Activated CD4-positive, CD25-positive, alpha-beta regulatory T cell treated with anti-CD3 and anti-CD28 coated beads, Interleukin-2, amount 50 U/mL, for 24 hours (primary cell): ENCODE results near the gene NT5DC3.
"Not testable (repeated sequence)": the region's sequence is repeated elsewhere in the genome, so short reads cannot be mapped to it uniquely, and the experiment has no call there.

ENCODE experiments used
- ATAC-seq, 2 donors: fragments of 150-1000 bp; cut with Tn5 transposase; one replicate each; pipeline ENCODE4 v1.10.0; 2021; ENCODE audit warnings: mild to moderate bottlenecking in 1 of 2, moderate library complexity in 1 of 2

The NT5DC3 gene

DNA sequence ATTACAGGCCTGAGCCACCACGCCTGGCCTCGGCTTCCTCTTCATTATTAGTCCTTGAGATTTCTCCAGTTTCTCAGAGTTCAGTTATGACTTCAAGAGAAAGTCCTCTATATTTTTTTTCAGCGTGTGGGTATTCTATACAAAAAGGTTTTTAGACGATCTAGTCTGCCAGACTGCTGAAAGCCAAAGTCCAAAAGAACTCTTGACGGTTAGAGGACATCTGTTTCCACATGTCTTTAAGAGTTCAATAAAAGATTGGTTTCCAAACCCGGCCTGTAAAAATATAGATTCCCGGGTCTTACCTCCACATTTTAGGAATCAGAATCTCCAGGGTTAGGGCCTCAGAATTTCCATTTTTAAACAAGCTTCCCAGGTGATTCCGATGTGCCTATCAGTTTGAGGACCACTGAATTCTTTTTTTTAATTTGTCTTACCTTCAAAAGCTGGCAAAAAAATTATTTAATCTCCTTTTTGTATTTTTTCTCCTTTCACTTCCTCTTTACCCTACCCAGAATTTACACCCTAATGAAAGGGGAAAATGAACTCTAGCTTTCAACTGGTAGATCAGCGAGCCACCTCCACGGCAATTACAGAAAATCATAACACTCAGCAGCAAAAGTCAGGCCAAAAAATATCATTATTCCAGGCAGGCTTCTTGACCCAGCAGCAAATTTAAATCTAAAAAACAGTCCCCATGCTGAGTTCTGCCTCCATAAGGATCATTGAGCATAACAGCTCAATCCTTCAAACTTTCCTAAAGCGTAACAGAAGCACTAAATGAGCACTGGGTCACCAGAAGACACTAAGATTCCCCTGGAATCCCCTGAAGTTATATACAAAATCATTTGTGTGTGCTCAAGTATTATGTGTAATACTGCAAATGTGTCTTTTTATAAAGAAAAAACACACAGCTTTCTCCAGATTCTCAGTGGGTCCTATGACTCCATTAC is 8.7 kb downstream of the NT5DC3 start:
- no peak for ATAC-seq

DNA sequence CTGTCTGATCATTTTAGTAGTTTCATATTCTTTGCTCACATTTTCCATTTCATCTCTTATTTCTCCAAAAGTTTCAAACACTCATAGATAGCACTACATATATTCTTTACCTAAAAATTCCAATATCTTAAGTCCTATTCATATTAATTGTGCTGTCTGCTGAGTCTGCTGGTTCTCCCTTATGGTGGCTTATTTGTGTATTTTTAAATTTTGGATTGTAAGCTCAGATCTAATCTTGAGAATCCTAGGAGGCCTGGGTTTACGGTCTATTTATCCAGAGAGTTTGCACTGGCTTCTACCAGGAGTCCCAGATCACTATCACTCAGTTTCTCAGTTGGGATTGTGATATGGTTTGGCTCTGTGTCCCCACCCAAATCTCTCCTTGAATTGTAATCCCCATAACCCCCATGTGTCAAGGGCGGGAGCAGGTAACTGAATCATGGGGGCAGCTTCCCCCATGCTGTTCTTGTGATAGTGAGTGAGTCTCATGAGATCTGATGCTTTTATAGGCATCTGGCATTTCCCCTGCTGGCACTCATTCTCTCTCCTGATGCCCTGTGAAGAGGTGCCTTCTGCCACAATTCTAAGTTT is 10.2 kb downstream of the NT5DC3 start:
- no peak for ATAC-seq

DNA sequence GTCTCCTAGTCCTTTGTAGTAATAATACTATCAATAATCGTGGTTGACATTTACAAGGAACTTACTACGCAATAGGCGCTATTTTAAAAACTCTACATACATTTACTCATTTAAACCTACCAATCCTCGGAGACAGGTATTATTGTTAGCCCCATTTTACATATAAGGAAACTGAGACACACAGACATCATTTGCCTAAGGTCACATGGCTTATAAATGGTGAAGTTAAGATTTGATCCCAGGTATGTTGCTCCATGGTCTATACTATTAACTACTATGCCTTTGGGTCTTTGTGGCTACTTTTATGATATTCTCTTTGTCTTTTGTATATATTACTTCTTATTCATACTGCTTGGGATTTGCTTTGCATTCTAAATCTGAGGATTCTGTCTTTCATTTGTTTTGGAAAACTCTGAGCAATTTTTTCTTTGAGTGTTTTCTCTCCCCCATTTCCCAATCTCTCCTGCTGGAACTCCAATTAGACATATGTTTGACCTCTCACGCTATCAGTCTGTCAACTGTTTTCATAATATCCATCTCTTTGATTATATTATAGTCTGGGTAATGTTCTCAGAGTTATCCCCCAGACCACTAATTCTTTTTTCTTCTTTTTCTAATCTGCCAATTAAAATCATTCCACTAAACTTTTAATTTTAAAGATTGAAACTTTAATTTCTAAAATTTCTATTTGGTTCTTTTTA is 10.9 kb downstream of the NT5DC3 start:
- ATAC-seq, result no peak

DNA sequence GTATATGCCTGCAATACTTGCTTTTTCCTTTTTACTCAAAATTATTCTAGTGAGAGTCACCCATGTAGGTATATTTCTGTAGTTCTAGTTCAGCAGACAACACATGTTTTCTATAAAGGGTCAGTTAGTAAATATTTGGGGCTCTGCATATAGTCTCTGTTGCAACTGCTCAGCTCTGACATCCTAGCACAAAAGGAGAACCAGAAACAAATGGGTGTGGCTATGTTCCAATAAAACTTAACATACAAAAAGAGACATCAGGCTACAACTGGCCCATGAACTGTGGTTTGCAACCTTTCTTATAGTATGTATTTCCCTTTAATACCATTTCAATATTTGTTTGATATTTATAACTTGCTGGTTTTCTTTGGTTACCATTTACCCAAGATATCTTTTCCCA is 11.9 kb downstream of the NT5DC3 start:
- ATAC-seq, result no peak

DNA sequence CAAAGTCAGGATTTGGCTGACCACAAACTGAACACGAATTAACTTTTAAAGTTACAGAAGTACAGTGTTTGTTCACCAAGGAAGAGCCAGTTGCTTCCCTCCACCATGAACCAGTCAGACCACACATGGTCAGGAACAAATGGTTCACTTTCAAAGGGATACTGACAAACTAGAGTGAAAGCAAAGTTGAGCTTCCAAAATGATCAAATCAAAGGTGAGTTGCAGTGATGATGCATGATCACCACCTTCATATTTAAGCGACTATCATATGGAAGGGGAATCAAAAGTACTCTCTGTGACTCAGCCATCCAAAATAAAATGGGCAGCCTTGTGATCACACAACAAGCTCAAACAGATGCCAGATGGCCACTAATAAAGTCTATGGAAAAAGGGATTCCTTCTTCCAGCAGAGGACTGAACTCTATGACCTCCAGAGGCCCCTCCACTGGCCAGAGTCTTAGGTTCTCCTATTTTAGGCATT is 13.1 kb downstream of the NT5DC3 start:
- no peak for ATAC-seq

DNA sequence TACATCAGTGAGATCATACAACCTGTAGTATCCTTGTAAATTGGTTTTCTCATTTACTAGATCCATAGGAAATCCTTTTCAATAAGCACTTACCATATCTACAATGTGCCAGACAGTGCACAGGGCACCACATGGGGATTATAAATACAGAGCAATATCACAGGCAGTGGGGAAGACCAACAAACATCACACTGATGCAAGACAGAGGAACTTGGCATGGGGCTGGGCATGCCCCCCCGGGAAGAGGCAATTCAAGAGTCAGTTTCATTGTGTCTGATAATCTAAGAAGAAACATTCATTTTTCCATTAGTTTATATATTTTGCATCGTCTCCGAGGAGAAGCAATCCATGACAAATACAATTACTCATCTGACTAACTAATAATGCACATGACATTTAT is 16.2 kb downstream of the NT5DC3 start:
- no peak for ATAC-seq

DNA sequence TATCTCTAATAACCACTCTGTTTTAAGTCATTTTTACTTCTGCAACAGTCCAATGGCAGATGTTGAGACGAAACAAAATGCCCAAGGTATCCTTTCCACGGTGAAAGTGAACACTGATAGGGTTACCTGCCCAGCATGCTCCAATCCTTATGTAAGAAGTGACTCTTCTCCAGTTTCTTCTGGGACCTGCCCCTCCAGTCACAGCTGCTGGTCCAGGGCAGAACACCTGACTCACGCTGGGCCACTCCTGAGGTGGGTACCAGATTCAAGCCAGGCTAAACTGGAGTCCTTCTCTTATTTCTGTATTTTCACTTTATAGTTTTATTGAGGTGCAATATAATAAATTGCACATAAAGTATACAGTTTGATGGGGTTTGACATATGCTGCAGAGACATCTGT is 16.7 kb downstream of the NT5DC3 start:
- no peak for ATAC-seq

DNA sequence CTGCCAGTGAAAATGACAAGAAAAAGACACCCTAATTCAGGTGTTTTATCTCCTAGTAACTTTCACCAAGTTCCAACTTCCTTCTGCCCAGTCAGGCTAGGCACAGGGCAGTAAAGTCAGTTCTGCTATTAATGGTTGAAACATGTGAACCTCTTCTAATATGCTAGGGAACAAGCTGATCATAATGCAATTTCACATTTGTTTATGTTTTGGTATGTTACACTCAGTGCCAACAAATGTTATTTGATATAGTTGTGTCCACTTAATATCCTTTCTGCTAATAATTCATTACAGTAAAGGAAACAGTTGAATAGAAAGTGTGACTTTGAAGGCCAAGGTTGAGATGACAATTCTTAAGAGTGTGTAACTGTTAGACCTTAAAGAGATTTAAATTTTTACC is 17.2 kb downstream of the NT5DC3 start:
- no peak for ATAC-seq

DNA sequence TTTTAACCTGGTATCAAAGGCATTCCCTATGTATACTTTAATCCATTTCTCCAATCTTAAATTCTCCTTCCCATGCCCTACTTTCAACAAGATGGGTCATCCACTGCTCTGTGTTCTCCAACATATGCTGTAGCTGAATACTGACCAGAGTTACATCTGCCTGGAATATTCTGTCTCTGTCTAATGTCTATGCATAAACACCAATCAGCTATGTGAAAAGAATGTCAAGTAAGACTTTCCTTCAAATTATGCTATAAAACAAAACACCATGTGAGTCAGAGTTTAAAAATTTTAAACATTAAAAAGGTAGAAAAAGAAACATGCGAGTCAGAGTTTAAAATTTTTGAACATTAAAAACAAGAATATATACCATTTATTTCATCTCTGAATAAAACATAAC is 19.3 kb downstream of the NT5DC3 start:
- no peak for ATAC-seq

DNA sequence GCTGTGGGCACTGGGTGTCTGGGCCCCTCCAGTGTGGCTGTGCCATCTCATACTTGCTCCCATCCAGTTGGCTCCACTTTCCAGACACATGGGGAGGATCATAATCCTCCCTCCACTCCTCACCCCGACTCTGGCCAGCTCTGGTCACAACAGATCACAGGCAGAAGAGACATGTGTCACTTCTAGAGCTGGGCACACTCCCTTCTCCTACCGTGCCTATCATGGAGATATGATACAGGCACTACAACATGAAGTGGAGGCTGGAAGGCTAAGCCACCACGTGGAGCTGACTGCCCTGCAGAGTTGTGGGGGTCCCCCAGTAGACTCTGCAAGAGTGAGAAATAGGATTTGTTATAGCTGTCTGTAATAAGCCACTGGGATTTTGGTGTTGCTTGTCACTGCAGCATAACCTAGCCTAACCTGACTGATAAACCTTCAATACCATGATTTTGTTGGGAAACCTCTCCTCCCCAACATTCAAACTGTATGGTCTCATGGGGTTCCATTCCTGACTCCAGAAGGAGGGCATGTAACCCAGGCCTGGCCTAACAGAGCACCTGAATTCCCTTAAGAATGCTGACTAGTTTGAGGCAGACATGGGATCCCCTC is 20.0 kb downstream of the NT5DC3 start:
- no peak for ATAC-seq

DNA sequence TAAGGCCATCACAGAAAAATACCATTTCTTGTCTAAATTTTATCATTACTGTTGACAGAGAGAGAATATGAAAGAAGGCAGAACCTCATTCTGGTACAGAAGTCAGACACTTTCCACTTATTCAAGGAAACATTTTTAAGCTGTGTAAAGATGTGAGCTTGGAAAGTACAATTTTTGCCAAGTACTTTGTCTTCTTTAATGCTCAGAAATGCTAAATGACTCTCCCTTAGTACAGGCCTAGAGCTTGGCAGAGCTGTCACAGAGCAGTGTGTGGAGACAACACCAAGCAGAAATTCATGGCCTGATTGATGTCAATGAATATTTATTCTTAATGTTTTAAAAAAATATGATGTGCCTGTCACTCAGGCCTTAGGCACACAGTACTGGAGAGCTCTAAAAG is 20.7 kb downstream of the NT5DC3 start:
- ATAC-seq, result no peak

DNA sequence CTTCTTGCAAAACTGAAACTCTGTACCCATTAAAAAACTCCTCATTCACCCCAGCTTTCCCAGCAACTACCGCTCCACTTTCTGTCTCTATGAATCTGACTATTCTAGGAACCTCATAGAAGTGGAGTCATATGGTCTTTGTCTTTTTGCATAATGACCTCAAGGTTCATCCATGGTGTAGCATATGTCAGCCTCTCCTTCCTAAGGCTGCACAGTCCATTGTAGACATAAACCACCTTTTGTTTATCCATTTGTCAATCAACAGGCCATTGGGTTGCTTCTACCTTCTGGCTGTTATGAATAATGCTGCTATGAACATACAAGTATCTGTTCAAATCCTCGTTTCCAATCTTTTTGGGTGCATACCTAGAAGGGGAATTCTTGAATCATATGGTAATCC is 21.1 kb downstream of the NT5DC3 start:
- no peak for ATAC-seq

DNA sequence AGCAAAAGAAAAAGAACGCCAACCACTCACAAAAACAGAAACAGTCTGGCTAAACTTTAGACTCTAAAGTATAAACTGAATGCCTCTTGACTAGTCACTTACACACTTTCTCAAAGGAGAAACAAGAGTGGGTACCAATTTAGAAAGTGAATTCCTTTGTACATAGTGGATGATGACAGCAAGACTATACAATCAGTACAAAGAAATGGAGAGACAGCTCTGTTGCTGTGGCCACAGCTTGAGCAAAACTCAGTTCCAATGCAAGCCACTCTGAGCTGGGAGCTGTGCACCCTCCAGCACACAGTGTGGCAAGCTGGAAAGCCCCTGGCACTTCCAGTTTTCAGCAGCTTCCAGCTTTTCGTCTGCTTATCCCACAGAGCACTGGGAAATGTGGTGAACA is 21.7 kb downstream of the NT5DC3 start:
- no peak for ATAC-seq

DNA sequence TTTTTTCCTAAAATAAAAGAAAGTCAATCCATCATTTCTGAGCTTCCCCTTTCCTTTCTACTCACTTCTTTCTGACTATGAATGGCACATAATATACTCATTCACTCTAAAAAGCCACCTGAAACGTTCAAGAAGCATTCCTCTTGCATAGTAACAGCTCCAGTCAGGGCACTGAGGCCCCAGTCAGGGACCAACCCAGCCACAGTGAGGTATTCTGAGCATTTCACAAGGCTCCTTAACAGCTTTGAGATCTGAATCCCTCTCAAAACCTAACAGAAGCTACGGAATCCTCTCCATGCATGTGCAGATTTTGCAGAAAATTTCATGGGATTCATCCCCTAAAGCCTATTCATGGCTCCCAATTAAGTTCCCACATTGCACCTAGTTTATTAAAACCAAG is 23.2 kb downstream of the NT5DC3 start:
- no peak for ATAC-seq

DNA sequence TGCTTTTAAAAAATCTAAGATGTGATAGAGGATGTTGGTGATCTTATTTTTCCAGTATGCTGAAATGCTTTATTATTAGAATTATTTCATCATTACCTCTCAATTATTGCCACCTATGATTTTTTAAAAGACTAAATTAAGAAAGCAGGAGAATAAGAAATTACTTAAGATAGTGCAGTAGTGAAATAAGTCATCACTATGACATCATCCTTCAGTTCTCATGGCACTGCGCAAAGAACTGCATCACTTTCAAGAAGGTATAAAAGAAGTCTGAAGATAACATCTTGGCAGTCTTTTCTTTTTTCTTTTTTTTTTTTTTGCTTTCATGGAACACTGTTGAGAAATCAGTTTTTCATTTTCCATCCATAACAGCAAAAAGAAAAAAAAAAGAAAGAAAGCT is 24.4 kb downstream of the NT5DC3 start:
- ATAC-seq, result peak in 1 of 2 donors; percentile 43

DNA sequence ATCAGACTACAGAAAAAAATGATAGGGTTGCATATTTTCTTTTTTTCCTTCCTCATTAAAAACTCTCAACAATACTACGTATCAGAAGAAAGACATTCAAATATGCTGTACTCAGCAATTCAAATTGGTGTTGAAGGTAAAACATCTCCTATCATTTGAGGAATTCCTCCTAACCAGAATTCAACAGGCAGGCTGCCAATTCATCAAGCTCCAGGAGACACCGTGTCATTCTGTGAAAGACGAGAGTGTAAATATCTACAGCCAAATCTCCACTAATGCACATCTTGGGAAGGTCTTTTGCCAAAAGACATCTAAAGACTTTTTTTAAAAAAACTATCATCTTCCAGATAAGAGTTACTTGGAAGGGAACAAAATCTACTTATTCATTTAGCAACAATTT is 26.6 kb downstream of the NT5DC3 start:
- ATAC-seq, result no peak

DNA sequence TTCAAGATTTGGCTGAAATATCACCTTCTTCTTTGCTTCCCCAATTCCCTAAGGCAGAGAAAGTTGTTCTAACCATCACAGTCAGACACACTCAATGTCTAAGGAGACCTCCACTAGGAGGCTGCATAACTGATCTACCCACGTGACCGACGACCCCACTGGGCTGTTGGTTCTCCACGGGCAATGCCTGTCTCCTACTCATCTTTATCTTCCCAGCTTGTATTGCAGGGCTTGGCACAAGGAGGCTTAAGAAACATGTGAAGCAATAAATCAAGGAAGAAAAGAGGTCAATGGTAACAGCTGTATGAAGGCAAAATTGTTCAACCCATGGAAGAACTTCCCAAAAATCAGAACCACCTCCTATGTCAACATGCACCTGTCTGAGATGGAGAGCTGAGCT is 27.1 kb downstream of the NT5DC3 start:
- no peak for ATAC-seq

DNA sequence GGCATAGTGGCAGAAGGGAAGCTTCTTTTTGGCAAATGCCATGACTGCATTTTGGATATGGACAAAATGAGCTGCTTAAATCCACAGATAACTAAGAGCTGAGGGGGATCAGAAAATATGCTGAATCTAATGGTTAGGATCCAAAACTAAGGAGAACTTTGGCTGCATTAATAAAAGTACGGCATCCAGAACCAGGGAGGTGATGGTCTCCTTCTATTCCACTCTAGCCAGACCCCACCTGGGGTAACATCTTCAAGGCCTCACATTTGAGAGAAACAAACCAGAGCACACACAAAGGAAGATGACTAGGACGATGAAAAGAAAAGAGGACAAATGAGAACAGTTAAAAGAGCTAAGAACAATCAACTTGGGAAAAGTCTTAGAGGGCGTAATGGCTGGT is 27.6 kb downstream of the NT5DC3 start:
- no peak for ATAC-seq

DNA sequence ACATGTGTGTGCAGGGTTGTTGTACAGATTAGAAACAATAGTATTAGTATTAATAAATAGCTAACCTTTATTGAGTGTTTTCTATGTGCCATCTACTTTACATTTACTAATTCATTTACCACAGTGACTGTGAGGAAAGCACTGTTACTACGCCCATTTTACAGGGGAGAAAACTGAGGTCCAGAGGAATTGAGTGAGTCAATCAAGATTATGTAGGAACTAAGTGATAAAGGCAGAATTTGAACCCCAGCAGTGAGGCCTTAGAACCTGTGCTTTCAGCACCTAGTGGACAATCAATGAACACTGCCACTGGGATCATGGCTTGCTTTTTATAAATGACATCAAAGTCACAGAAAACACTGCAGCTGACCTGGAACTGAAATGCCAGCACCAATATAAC is 28.2 kb downstream of the NT5DC3 start:
- ATAC-seq, result no peak

DNA sequence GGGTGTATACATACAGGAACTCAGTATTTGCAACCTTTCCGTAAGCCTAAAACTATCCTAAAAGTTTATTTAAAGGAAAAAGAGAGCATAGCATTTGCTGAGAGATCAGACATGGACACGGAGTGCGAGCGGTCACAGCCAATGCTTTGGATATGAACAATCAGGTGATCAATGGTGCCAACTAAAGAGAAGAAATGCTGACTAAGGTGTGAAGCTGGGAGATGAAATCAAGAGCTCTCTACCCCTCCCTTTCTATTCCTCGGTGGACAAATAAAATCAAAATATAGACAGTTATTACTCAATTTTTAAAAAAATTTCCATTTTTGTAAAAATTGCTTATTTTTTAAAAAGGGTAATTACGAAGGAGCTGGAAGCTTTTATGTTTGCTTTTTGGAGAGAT is 29.2 kb downstream of the NT5DC3 start:
- ATAC-seq, result no peak

DNA sequence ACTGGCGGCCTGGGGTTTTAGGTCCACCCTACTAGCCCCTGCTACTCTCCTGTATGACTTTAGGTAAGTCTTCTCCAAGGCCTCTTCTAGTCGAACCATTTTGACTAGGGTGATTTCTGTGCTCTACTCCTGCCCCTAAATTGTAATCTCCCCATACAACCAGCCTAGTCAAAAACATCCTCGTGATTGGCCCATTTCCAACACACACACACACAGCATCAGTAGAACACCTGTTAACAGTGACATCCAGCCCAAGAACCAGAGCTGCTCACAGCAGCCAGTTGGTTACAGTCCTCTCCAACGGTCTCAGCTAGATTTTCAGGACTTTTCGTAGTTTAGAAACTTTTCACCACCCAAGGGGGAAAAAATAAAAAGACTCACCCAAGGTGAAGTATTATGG is 30.9 kb downstream of the NT5DC3 start:
- no peak for ATAC-seq

DNA sequence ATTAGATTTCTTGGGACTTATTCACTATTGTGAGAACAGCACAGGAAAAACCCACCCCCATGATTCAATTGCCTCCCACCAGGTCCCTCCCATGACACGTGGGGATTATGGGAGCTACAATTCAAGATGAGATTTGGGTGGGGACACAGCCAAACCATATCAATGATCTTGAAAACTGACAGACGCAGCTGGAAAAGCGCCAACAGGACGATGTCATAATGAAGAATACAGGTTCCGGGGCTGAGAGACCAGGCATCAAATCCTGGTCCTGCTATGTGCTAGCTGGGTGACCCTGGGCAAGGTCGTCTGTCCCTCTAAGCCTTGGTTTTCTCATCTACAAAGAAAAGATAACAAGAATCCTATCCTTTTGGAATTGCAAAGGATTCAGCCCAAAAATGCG is 31.4 kb downstream of the NT5DC3 start:
- ATAC-seq, result not testable (repeated sequence)

DNA sequence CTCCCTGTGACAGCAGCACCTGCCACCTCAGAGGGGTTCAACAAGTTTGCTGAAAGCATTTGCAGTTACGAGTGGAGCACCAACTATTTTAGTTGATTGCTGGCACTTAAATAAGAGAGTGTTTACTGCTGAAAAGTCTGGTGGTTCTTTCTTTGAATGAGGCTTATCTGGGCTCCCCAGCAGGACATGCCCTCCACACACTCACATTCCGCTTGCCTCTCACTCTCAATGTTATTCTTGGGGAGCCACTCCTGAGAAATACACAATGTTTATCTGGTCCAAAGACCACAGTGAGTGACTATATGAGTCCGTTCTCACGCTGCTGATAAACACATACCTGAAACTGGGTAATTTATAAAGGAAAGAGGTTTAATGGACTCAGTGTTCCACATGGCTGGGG is 31.9 kb downstream of the NT5DC3 start:
- no peak for ATAC-seq
